Left lobe of liver (tissue), 2 donors: Measurements from ENCODE around the gene HECTD1. TPM values are rescaled to one million over a fixed set of nuclear protein-coding genes. Genes with fewer than 3 reads are reported as not detected.

Source experiments
- ATAC-seq: fragments of 200-7000 bp; cut with Tn5 transposase; one replicate; pipeline ENCODE4 v1.9.1; 2020; ENCODE audit warnings: mild to moderate bottlenecking, moderate library complexity
- DNase-seq: peaks from one replicate; pipeline ENCODE4 v3.0.0-alpha.2; 2020; ENCODE audit warnings: low spot score
- total RNA-seq: library from RNA; stranded (reverse); gene quantifications from one replicate; pipeline ENCODE4 v1.2.1, GENCODE V29; 2021
- donor health status: DM: no; HTN: no; CAD: no; lungs with moderate emphysema.
- donor health status: DM: no; HTN: yes; CAD: no.

HECTD1 gene
- total RNA-seq, 1 donor from 2014 or later = 165 TPM

DNA sequence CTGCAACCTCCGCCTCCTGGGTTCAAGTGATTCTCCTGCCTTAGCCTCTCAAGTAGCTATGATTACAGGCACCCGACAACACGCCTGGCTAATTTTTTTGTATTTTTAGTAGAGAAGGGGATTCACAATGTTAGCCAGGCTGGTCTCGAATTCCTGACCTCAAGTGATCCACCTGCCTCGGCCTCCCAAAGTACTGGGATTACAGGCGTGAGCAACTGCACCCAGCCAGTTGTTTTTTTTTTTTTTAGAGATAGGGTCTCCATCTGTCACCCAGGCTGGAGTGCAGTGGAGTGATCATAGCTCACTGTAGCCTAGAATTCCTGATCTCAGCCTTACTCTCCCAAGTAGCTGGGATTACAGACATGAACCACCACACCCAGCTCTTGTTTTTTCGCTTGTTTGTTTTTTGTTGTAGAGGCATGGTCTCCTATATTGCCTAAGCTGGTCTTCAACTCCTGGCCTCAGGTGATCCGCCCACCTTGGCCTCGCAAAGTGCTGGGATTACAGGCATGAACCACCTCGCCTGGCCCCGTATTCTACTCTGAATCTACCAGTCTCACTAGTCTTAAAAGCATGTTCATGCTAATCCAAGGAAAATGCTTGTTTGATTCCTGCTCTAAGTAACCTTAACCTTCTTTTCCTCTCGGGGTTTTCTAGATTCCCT lies 149.8 kb downstream of the HECTD1 start:
- no peak for DNase-seq
- no peak for ATAC-seq

DNA sequence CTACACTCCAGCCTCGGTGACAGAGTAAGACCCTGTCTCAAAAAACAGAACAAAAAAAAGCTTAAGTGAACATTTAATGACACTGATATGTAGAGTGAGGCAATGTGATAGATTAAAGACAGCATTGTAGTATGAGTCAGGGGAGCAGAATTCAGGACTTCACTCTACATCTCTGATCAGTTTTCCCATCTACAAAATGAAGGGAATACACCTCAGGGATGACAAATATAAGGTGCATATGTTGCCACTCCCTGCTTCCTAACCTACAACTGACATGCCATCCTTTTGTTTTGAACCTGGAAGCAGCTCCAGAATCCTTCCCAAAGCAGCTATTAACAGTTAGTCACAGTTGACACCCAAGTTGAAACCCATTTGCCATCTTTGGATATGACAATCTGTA lies 150.6 kb downstream of the HECTD1 start:
- no peak for DNase-seq
- ATAC-seq = no peak

DNA sequence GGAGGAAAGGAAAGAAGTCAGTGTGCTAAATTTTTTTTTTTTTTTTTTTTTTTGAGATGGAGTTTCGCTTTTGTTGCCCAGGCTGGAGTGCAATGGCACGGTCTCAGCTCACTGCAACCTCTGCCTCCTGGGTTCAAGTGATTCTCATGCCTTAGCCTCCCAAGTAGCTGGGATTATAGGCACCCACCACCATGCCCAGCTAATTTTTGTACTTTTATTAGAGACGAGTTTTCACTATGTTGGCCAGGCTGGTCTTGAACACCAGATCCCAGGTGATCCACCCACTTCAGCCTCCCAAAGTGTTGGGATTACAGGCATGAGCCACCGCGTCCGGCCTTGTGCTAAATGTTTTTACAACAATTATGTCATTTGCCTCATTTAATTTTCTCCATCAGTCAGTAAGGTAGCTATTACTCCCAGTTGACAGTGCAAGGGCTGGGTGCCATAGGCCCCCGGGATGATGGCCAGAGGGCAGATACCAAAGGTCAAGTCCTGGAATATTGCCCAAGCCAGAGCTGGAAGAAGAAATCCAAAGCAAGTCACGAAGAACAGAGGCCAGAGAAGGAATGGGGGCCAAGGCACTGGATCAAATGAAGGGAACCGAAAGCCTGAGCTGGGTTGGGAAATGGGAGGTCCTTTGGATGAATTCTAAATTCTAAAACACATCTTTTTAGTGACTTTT lies 154.5 kb downstream of the HECTD1 start:
- DNase-seq (peak; percentile 85), ATAC-seq (peak; percentile 93)

DNA sequence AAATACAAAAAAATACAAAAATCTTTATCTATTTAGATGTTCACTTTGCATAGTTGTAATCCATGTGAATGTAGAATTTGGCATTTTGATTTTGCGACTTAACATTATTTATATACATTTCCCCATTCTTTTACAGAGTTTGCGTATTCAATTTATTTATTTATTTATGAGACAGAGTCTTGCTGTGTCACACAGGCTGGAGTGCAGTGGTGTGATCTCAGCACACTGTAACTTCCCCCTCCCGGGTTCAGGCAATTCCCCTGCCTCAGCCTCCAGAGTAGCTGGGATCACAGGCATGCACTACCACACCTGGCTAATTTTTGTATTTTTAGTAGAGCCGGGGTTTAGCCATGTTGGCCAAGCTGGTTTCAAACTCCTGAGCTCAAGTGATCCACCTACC lies 156.1 kb downstream of the HECTD1 start:
- no peak for ATAC-seq
- no peak for DNase-seq

DNA sequence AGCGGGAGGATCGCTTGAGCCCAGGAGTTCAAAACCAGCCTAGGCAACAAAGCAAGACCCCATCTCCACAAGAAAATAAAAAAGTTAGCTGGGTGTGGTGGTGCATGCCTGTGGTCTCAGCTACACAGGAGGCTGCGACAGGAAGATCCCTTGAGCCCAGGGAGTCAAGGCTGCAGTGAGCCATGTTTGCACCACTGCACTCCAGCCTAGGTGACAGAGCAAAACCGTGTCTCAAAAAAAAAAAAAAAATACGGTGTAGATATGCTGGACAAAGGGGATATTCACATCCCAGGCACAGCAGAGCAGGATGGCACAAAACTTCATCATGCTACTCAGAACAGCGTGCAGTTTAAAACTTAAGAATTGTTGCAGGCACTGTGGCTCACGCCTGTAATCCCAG lies 156.6 kb downstream of the HECTD1 start:
- DNase-seq (no peak), ATAC-seq (no peak)

Other genes starting within 250 kb of the HECTD1 start
- 1.9 TPM for gene AP4S1, start 182.1 kb downstream of the HECTD1 start, total RNA-seq
- 19.7 TPM for gene STRN3, start 181.4 kb downstream of the HECTD1 start, total RNA-seq
- 21.5 TPM for gene HEATR5A, start 212.8 kb upstream of the HECTD1 start, total RNA-seq
- 12.8 TPM for gene DTD2, start 249.7 kb upstream of the HECTD1 start, total RNA-seq